HG02852 (cell line): Measurements from ENCODE around the gene ACTR2.
"Not testable (repeated sequence)": the region's sequence is repeated elsewhere in the genome, so short reads cannot be mapped to it uniquely, and the experiment has no call there.

ENCODE experiments used
- ATAC-seq: cut with Tn5 transposase; IDR thresholded peaks from one replicate; pipeline ENCODE4 v1.9.1; 2021; ENCODE audit warnings: mild to moderate bottlenecking, moderate library complexity; ENCODE audit not compliant: unreplicated experiment

ACTR2 gene

DNA sequence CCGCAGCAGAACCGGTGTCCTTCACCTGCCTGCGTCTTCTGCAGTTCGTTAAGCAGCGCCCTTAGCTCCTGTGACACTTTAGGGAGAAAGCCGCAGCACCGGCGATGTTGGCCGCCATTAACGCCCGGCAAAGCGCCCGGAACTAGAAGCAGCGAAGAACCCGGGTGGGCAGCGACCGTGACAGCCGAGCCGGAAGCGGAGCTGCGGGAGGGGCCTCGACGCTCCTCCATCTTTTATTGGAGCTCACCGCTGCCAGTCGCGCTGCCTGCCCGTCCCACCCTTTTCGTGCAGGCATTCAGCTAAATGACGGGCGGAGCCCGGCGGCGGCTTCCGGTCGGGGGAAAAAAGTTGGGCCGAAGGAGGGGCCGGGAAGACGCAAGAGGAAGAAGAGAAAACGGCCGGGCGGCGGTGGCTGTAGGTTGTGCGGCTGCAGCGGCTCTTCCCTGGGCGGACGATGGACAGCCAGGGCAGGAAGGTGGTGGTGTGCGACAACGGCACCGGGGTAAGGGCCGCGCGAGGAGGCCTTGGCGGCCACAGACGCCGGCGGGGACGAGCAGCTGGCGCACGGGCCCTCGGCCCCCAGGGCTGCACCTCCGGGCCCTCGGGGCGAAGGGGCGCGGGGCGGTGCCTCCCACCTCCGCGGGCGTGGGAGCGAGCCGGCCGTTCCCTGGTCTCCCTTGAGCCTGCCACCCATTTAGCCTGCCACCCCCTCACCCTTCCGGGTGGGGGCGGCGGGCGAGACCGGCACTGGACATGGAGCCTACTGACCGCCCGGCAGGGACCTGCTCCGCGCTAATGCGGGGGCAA, at the start of gene ACTR2:
TSS of gene ACTR2 (plus strand) at position 376 of the 807 bp plus-strand sequence. CDS start at position 455, 79 bp downstream.
- peak; percentile 88 for ATAC-seq

DNA sequence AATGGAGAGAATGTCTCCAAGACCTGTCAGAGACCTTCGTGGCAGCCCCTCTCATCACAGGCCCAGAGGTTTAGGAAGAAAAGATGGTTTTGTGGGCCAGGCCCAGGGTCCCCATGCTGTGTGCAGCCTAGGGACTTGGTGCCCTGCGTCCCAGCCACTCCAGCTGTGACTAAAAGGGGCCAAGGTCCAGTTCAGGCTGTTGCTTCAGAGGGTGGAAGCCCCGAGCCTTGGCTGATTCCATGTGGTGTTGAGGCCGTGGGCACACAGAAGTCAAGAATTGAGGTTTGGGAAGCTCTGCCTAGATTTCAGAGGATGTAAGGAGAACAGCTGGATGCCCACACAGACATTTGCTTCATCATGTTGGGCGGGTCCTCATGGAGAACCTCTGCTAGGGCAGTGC, 45.1 kb upstream of the ACTR2 start:
- ATAC-seq = no peak

DNA sequence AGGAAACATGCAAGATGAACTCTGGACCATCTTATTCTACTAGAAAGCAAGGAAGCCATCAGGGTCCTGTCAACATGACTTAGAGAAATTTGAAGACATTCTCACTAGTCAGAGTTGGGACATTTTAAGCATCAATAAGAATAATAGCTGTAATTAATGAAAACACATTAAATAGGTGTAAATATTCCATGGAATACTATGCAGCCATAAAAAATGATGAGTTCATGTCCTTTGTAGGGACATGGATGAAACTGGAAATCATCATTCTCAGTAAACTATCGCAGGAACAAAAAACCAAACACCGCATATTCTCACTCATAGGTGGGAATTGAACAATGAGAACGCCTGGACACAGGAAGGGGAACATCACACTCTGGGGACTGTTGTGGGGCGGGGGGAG, 44.2 kb upstream of the ACTR2 start:
- not testable (repeated sequence) for ATAC-seq

DNA sequence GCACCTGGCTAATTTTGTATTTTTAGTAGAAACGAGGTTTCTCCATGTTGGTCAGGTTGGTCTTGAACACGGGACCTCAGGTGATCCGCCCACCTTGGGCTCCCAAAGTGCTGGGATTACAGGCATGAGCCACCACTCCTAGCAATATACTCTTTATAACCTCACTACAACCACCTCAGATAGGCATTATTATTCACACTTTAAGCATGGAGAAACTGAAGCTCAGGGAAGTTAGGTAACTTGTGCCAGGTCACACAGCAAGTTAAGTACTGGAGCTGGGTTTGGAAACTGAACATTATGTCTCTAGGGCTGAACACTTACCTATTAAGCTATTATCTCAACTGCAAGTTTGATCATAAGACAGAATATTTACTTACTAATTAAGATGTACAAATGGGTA, 42.6 kb upstream of the ACTR2 start:
- ATAC-seq = no peak

DNA sequence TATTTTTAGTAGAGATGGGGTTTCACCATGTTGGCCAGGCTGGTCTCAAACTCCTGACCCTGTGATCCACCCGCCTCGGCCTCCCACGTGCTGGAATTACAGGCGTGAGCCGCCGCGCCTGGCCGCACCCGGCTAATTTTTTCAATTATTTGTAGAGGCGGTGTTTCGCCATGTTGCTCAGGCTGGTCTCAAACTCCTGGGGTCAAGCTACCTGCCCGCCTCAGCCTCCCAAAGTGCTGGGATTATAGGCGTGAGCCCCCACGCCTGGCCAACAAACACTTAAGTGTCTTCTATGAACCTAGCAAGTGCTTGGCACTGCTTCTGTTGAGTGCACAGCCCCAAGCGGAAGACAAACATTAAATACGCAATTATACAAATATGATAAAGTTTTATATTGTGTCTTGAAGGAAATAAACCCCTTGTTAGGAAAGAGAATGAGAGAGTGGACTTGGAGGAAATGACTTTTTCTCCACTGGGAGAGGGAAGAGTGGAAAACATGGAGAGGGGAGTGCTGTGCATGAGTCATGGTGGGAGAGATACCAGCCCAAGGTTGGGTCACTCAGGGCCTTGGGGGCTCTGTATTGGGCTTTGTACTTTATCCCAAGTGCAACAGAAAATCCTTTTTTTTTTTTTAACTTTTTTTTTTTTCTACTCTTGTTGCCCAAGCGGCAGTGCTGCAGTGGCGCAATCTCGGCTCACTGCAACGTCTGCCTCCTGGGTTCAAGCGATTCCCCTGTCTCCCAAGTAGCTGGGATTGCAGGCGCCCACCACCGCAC, 41.4 kb upstream of the ACTR2 start:
- ATAC-seq = no peak

DNA sequence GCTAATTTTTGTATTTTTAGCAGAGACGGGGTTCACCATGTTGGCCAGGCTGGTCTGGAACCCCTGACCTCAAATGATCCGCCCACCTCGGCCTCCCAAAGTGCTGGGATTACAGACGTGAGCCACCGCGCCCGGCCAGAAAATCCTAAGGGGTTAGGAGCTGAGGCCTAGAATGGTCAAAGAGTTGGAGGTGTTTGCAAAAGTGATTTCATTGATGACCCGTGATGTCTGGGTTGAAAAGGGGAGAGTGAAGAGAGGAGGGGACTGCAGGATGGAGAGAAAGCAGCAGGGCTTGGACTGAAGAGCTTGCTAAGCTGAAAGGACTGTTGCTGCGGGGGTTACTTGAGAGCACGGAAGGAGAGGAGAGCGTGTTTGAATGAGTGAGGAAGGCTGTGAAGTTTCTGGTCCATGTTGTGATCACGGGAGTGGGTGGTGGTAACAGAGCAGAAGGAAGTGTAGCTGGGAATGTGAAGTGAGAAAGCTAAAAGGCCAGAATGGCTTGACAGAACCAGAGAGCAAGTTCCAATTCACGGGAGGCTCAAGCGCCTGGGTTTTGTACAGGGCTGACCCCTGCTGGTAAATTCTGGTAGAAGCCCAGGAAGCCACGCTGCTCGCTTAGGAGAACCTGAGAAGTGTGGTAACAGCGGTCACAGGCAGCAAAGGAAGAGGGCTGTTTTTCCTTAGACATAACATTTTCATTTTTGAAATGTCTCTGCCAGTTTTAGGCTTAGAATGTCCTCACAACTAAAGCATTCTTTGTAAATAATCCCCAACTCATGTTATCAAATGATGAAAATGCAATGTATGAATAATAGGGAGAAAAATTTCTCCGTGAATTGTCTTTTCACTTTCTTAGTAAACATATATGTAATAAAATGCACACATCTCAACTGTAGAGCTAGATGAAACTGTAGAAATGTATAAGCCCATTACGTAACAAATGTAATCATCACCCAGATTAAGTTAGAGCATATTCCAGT, 40.5 kb upstream of the ACTR2 start:
- ATAC-seq = peak; percentile 77

DNA sequence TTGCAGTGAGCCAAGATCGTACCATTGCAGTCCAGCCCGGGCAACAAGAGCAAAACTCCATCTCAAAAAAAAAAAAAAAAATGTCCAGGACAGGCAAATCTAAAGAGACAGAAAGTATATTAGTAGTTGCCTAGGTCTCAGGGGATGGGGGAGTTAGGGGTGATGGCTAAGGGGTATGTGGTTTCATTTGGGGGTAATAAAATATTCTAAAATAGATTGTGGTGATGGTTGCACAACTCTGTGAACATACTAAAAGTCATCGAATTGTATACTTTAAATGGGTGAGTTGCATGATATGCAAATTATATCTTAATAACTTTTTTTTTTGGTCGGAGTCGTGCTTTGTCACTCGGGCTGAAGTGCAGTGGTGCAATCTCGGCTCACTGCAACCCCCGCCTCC, 34.2 kb upstream of the ACTR2 start:
- ATAC-seq = no peak

DNA sequence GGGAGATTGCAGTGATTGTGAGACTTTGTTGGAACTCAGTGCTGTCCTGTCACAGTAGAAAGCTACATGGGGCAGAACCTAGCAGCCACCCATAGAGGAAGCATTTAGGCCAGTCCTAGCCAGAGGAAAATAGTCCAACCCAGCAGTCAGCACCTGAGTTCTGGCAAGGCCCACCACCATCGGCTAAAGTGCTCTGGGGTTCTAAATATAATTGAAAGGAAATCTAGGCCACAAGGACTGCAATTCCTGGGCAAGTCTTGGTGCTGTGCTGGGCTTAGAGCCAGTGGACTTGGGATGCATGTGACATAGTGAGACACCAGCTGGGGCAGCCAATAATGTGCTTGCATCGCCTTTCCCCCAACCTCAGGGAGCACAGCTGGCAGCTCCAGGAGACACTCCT, 28.9 kb upstream of the ACTR2 start:
- ATAC-seq = no peak

DNA sequence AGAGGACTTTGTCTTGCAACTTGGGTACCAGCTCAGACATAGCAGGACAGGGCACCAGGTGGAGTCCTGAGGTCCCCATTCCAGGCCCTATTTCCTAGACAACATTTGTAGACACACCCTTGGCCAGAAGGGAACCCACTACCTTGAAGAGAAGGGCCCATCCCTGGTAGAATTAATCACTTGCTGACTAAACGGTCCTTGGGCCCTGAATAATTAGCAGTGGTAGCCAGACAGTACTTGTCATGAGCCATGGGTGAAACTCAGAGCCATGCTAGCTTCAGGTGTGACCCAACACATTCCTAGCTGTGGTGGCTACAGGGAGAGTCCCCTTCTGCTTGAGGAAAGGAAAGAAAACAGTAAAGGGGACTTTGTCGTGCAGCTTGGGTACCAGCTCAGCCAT, 28.5 kb upstream of the ACTR2 start:
- no peak for ATAC-seq

DNA sequence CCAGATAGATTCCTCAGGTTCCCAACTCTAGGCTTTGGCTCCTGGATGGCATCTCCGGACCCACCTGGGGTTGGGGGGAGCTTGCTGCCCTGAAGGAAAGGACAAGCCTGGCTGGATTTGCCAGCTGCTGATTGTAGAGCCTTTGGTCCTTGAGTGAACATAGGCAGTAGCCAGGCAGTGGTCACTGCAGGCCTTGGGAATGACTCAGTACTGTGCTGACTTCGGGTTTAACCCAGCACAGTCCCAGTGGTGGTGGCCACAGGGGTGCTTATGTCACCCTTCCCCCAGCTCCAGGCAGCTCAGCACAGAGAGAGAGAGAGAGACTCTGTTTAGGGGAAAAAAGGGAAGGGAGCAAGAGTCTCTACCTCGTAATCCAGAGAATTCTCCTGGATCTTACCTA, 27.7 kb upstream of the ACTR2 start:
- ATAC-seq = no peak

DNA sequence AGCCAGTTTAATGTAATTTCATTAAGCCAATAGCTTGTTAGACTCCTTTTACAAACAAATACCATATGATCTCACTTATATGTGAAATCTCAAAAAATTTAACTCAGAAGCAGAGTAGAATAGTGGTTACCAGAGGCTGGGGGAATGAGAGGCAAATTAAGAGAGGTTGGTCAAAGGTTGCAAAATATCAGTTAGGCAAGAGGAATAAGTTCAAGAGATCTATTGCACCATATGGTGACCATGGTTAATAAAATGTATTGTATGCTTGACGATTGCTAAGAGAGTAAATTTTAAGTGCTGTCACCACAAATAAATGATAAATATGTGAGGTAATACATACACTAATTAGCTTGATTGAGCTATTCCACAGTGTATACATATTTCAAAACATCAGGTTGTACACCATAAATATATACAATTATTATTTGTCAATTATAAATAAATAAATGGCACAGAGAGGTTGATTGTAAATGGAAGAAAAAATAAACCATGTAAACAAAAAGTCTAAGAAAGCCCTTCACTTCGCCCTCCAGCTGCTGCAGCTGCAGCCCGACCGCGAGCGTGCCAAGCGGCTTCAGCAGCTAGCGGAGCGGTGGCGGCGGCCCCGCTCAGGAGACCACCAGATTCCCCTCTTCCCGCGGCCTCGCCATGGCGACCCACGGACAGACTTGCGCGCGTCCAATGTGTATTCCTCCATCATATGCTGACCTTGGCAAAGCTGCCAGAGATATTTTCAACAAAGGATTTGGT, 23.0 kb upstream of the ACTR2 start:
- no peak for ATAC-seq

DNA sequence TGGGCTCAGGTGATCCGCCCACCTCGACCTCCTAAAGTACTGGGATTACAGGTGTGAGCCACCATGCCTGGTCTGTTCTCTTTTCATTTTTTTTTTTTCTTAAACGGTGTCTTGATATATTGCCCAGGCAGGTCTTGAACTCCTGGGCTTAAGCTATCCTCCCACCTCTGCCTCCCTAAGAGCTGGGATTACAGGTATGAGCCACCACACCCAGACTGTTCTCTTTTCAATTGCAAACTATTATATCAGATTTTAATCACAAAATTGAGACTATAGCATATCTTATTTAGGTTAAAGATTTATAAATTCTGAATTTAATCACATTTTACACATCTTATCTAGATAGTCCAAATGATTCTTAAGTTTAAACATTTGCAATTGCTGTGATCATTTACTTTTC, 15.5 kb upstream of the ACTR2 start:
- ATAC-seq = no peak

DNA sequence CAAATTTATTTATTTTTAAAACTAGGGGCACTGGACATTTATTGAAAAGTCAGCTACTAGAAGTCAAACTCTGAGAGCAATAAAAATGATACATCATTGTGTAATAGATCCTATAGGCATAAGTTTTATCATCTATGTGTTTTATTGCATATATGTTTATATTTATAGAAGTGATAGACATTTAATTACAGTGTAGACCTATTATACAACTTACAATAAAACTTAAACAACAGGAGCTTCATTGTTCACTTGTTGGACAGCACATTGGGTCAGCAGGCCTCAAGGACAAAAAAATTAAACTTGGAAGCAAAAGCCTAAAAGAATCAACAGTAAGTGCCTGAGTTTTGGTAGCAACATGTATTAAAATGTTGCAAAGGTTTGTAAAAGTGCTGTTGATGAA, 15.0 kb upstream of the ACTR2 start:
- ATAC-seq = no peak

DNA sequence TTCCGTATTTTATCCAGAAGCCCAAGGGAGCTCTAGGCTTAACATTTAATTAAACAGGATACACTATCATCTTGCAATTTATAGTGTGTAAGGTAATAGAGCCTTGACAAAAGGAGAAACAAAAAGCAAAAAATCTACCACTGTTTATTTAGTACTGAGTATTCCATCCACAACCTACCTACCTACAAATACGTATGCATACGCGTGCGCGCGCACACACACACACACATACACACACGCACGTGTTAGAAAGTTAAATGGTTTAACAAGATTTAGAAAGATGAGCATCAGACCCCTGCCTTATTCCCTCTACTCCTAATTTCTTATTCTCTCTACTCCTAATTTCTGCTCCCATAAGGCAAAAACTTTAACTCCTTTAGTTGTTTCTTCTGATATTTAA, 14.6 kb upstream of the ACTR2 start:
- no peak for ATAC-seq

DNA sequence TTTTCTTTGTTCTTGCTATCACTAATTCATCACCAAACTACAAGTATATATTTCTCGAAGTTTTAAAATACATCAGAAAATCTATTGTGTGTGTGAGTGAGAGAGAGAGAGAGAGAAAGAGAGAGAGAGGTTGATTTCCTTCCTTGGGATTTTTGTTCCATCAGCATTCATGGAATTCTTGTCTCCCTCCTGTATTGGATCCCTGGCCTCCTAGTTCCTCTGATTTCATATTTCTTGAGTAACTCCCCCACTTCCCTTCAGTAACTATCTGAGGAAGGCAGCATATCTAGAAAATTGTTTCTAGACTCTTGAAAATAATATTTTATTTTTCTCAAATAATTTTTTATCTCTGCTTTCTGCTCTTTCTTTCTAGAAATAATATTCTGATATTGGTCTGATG, 13.3 kb upstream of the ACTR2 start:
- ATAC-seq = no peak

DNA sequence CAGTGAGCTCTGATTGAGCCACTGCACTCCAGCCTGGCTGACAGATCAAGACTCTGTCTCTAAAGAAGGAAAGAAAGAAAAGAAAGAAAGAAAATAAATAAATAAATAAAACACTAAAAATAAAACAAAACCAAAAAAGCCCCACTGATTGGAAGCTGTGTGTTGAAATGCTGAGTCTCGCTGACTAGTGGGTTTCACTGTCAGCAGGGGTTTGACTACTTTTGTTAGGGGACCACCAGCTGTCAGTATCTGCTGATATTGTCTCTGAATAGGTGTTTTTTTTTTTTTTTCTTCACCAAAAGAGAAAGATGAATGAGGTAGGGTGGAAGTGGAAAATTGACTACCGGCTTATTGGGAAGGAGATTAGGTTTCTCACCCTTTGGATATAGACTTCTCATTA, 12.8 kb upstream of the ACTR2 start:
- no peak for ATAC-seq

DNA sequence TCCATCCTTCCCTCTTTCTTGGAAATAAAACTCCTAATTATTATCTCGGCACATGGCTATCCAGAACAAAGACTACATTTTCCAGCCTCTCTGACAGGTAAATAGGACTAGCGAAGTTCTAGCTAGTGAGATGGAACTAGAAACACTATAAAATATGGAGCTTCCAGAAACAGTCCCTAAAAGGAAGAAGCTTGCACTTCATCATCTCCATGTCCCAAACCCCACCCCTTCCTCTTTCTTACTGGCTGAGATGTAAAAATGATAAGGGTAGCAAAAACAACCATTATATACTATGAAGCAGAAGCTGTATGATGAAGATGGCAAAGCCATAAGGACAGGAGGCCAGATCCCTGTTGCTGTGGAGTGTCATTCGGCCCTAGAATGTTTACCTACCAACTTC, 11.7 kb upstream of the ACTR2 start:
- no peak for ATAC-seq

DNA sequence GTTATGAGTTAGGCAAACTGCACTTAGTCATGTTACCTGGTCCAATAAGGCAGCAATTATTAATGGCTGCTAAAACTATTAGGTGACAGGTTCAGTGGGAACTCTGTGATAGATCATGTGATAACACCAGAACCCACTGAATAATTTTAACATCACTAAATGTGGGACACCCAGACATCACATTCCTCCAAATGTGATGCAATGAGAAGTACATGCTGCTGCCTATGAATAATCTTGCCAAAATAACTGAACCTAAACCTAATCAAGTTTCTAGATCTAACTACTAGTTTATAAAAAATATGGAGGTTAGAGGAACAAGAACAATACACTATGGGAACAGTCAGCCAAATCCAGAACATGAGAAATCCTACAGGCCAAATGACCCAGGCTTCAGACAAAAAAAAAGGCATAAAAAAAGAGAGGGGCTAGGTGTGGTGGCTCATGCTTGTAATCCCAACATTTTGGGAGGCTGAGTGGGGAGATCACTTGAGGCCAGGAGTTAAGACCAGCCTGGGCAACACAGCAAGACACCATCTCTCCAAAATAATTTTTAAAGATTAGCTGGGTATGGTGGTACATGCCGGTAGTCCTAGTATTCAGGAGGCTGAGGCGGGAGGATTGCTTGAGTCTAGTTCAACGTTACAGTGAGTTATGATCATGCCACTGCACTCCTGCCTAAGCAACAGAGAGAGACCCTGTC, 7.0 kb upstream of the ACTR2 start:
- ATAC-seq = no peak

DNA sequence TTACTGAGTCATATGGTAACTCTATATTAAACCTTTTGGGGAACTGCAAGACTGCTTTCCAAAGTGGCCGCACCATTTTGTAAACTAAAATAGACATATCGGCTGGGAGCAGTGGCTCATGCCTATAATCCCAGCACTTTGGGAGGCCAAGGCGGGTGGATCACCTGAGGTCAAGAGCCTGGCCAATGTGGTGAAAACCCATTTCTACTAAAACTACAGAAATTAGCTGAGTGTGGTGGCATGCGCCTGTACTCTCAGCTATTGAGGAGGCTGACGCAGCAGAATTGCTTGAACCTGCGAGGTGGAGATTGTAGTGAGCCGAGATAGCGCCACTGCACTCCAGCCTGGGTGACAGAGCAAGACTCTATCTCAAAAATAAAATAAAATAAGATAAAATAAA, 6.4 kb upstream of the ACTR2 start:
- not testable (repeated sequence) for ATAC-seq

DNA sequence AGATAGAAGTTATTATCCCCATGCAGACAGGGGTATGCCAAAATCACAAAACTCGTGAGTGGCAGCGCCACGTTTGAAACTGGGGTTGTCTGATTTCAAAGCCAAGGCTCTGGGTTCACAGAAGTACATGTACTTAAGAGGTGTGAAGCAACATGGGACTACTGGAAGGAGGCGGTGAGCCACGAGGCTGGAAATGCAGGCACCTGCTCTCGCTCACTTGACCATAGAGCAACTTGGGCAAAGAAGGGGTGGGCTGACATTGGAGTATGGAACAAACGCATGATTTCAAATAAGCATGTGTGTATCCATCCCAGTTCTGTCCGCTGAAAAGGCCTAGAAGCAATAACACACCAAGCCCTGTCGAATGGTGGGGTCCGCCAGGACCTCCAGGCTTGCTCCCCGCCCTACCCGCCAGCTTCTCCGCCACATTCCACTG, 593 bp upstream of the ACTR2 start:
- peak; percentile 9 for ATAC-seq
